ENCODE results near the gene ARID1B.
"Not testable (repeated sequence)": the region's sequence is repeated elsewhere in the genome, so short reads cannot be mapped to it uniquely, and the experiment has no call there.

ARID1B gene

DNA sequence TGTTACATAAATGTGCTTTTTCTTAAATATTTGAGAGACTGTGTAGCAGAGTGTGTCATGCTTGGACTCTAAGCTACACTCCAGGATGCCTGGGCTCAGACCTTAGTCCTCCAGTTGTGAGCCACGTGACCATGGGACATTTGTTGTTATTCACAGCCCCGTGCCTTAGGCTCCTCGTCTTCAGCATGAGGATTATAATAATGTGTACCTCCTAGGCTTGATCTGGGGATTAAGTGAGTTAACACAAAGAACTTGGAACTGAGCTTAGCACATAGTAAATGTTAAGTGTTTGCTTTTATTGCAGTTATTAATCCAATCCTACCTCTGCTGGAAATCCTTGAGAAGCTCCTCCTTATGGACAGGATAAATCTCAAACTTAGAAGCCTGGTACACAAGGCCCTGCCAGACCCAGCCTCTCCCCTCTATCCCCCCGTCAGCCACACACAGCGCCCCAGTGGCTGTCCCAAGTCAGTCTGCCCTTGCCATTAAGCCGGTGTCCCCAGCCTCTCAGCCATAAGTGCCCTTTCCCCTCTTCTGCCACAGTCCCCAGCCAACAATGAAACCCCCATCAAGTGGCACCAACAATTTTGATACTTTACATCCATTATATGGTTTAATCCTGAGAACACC is 368.6 kb downstream of the ARID1B start:
- no peak for DNase-seq

DNA sequence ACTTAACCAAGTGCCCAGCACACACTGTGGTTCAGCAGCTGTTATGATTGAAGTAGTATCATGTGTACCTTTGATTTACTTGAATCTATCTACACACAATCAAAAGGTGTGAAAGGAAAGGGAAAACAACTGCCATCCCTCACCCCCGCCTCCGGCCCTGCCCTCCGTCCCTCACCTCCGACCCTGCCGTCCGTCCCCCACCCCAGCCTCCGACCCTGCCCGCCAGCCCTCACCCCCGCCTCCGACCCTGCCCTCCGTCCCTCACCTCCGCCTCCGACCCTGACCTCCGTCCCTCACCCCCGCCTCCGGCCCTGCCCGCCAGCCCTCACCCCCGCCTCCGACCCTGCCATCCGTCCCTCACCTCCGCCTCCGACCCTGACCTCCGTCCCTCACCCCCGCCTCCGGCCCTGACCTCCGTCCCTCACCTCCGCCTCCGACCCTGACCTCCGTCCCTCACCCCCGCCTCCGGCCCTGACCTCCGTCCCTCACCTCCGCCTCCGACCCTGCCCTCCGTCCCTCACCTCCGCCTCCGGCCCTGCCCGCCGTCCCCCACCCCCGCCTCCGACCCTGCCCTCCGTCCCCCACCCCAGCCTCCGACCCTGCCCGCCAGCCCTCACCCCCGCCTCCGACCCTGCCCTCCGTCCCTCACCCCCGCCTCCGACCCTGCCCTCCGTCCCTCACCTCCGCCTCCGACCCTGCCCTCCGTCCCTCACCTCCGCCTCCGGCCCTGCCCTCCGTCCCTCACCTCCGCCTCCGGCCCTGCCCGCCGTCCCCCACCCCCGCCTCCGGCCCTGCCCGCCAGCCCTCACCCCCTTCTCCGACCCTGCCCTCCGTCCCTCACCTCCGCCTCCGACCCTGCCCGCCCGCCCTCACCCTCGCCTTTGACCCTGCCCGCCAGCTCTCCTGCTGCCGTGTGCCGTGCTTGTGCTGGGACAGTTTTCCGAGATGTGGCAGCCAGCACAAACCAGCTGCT is 370.2 kb downstream of the ARID1B start:
- not testable (repeated sequence) for DNase-seq

DNA sequence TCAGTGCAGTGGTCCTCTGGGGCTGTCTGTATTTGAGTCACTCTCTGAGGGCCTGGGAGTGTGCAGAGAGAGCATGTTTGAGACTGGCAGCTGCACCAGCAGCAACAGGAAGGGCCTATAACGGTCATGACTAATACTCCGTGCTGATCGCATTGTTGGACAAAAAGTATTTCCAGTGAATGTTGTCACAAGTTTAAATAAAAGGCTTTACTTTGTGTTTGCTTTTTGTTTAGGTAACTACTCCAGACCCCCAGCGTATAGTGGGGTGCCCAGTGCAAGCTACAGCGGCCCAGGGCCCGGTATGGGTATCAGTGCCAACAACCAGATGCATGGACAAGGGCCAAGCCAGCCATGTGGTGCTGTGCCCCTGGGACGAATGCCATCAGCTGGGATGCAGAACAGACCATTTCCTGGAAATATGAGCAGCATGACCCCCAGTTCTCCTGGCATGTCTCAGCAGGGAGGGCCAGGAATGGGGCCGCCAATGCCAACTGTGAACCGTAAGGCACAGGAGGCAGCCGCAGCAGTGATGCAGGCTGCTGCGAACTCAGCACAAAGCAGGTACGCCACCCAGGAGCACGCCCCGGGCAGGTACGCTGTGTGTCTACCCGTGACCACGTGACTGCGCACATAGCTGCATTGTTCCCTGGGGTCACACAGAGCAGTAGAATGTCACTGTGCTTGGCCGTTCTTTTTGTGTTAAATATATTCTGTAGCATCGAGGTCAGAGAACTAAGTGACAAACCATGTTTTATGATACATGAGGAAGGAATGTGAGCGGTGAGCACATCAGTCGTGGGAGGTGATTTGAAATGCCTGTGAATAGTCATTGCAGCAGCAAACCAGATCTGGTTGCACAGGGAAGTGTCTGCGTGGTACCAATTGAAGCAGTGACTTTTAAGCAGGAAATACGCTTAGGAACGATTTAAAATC is 371.5 kb downstream of the ARID1B start:
- DNase-seq = no peak

DNA sequence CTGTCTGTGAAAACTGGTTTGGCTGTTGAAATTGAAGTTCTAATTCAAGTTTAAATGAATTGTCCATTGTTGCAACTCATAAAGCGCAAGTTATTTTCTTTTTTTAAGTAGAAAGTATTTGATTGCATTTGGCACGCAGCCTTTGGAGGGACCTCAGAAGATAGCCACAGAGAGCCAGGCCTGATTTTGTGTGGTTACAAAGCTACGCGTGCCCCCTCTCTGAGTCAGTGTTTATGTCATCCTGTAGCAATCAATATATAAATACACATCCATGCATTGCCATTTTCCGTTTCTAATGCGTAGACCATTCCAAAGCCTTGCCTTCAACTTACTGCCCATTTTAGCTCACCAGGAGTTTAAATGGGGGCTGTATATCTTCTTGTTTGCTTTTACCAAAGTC is 372.9 kb downstream of the ARID1B start:
- no peak for DNase-seq

DNA sequence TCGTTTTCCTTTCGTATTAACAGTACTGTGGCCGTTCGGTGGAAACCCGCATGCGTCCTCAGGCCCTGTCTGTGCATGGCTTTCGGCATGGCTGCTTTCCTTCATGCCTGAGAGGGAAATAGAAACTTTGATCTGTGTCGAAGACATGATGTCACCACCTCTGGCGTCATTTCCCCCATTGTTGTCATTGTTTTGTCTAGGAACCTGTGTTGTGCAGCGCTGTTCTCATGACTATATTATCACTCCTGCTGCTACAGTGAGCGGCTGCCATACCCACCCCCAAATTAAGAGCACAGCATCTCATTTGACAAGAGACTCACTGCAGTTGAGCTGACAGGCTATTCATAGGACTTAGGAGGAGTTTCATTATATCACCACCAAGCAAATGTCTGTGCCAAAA is 373.9 kb downstream of the ARID1B start:
- no peak for DNase-seq

DNA sequence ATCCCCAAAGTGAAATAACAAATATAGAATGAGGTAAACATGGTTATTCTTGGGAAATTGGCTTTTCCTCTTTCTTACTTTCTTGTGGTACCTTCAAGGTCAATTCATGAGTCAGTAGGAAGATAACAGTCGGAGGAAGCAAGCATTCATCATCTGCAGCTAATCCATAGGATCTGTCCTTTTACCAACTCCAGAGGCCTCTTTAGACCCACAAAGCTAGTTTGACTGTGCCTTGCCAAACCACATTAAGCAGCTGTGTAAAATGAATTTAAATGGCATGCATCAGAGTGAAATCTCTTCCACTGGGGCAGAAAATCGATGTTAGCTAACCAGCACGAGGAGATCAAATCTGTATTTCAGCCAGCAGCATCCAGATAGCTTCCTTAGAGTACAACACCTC is 374.8 kb downstream of the ARID1B start:
- no peak for DNase-seq

DNA sequence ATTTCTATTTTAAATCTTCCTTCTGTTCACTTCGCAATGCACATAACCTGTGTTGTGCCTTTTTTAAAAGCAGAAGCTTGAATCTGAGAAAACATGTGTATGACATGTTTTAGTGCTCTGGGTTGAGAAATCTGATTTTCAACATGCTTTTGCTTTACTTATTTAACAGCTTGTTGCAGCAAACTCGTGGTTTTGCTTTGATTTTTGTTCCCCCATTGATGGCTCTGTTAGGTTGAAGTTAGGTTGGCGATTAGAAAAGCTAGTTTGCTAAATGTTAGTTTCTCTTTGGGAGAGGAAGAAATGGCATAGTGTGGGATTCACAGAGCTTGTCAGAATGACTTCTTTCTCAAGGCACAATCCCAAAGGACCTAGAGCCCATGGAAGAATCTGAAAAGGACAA is 375.4 kb downstream of the ARID1B start:
- no peak for DNase-seq

DNA sequence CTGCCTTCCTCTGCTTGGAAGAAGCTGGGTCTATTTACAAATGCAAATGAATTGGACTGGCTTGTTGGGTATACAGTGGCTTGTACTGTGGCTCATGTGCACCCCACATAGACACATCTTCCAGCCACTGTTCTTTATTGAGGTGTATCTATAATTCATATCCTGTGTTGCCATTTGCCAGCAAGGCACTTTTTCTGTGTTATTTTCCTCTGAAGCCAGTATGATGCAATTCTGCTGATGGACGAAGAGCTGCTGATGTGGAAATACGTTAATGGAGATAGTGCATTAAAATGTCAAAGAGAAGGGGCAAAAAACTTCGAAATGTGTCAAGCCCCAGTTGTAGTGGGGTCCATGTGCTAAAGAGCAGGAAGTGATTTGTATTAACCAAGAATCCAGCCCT is 378.6 kb downstream of the ARID1B start:
- no peak for DNase-seq

DNA sequence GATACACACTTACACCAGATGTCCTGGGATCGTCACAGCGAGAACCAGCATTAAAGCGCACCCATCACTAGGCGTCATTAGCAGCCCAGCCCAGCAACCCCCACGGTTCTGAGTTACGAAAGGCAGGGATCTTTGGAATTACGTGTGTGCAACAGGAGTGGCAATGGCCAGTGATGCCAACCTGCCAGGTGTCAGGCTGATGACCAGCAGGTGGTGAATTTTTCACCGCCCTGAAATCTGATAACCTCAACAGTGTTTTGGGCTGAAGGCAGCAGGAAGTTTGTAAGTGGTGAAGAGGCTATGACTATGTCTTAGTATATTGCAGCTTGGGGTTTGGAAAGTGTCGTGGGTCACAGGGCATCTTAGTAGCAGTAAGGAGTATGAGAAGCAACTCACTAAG is 380.1 kb downstream of the ARID1B start:
- DNase-seq = no peak

DNA sequence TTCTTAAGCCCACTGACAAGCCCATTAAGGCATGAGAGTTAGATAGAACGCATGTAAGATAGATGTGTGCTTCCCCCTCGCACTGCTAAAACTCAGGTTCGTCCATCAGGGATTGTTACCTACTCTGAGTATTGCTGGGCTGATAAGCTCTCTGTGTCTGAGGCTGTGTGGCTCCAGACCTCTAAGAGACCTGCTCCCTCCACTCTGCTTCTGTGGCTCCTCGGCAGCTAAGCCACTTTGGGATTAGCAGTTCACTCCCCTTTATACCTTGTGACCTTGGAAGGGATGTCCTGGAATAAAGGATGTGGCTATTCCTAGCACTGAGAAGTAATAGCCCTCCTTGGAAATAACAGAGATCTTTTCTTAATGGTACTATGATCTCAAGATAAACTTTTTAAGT is 381.3 kb downstream of the ARID1B start:
- DNase-seq = no peak

DNA sequence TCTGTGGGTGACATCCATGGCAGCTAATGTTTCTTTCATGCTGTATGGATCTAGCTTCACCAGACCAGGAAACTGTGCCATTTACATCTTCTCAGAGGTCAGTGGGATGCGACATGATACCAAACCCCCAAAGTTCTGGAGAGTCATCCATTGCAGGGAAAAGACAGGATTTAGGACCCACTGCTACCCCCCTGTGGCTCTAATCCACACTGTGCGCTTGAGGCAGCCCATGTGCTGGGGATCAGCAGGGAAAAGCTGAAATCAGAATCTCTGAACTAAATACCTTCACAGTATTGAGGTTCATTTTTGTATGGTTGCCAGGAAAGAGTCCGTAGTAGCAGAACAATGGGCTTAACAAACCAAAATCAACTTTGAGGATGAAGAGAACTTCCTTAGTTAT is 381.7 kb downstream of the ARID1B start:
- no peak for DNase-seq

DNA sequence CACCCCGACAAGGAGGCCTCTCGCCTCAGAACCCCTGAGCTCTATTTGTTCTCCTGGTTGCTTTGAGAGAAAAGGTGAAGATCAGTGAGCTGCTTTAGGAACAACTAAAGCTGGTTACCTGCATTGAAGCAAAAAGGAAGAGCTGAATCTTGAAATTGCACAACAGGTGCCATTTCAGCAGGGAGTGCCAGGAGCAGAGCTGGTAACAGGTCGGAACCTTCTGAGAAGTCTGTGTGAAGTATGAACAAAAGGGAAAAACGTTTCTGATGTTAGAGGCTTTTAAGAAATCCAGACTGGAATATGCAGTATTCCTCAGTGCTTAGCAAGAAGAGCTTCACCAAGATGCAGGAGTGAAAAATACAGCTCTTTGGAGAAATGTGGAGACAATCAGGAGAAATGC is 382.2 kb downstream of the ARID1B start:
- DNase-seq = no peak

DNA sequence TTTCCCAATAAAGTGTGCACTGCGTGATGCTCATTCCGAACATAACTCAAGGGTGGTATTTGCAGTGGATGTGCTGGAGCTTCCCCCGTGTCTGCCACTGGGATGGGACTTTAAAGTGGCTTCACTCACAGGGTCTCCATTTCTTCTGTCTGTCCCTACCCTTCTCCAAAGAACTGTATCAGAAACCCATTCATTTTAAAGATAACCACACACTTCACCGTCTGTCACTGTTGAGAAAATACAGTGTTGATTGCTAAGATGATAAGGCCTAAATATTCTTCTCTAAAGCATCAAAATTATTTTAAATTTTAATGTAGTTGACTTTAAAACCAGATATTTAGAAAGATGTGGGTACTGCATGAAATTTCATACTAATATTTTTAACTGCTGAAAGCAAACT is 384.7 kb downstream of the ARID1B start:
- no peak for DNase-seq

DNA sequence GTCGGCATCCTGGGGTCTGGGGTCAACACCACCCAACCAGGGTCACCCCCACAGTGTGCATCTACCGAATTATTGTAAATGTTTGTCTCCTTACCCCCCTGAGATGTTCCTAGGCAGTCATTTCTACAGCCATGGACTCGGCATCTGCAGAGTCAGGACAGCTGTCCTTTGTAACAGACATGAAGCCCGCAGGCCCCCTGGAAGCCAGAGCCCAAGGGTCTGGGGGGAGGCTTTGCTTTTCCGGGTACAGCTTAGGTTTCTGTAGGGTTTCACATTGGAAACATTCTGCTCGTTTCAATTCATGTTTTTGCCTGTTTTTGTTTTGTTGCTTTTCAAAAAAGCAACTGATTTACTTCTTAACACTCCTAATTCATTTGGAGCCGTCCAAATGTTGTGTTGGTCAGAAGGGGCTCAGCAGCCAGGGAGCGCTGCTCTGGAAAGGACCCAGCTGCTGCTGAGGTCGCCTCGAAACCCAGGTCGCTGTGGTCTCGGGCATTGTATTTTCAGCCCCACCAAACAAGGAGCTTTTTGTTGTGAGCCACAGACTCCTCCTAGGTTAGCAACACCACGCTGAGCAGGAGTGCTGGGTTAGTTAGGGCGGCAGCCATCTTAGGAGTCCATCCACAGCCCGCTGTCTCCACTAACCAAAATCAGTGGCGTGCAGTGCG is 385.7 kb downstream of the ARID1B start:
- no peak for DNase-seq

DNA sequence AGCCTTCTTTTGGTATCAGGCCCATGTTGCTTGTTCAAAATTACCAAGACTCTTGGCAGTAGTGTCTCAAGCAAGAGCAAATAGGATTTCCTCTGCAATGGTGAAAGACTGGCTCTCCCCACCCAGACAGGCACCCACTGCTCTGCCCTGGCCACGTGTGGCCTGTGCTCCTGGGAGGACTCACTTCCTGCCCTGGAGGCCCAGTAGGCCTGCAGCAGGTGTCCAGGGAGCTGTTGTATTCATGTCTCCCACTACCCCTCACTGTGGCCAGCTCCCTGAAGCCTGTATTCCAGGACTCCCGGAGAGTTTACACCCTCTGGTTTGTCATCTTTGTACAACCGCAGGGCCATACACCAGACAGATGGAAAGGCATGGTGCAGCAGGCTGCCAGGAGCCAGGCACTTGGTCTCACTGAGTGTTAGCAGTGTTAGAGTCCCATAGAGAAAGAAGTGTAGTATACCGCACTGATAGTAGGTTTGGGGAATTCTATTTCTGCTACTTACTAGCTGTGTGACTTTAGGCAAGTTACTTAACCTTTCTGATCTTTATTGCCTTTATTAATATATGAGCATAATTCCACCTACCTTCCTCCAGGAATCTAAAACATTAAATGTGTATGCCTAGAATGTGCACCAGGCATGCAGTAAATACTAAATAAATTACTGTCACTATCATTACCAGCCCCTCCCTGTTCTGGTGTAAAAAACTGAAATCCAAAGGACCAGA is 386.4 kb downstream of the ARID1B start:
- no peak for DNase-seq

DNA sequence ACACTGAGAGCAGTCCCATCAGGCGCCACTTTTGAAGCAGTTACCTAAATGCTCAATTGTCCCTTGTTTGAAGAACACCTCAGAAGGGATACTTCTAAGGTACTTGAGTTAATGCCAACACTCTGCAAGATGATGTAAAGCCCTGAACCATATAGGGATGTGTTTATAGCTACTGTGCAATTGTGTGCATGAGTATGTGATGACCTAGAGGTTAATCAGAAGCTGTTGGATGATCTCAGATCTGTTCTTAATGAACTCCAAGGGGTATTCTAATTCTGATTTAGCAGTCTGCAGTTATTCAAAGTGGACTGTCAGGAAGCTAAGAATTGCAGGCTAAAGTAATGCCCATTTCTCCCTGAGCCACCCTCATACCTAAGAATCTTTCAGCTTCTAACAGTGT is 387.8 kb downstream of the ARID1B start:
- no peak for DNase-seq

DNA sequence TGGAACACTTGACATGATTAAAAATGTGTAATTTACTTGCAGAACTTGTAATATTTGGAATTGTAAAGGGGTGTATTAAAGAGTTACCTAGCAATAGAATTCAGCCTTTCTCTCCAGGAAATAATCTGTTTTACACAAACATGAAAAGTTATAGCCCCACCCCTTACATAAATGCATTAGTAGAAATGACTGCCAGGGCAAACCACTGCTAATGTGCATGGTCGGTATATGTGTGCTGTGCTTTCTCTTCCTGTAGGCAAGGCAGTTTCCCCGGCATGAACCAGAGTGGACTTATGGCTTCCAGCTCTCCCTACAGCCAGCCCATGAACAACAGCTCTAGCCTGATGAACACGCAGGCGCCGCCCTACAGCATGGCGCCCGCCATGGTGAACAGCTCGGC is 389.6 kb downstream of the ARID1B start:
- no peak for DNase-seq

DNA sequence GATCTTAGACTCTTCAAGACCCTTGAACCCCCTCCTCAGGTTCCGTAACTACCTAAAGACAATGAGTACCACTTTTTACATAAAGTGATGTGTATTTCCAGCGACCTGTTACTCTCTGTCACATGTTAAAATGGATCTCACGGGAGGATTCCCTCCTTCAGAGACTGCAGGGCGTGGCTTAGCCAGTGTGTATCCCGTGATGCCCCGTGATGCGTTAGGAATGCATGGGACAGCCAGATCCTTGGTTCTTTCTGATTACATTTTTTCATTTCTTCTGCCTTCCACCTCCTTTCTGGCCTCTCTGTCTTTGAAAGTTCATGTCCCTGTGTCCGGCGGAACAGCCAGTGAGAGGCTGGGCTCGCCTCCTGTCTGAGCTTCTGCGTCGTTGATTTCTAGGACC is 390.7 kb downstream of the ARID1B start:
- DNase-seq = no peak

DNA sequence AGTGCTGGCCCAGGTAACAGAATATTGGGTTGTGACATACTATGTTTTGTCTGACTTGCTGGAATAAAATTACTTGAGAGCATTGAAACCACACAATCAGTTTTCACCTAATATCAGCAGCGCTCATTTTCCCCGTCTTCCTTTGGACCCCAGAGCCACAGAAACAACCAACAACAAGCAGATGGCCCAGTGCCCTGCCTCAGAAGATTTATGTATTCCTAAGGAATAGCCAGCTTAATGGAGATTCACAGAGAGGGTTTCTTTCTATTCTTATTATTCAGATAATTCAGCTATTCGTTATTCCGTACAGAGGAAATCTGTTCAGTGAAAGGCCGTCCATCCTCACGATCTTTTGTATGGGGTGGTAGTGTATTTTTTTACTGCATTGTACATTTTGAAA is 391.3 kb downstream of the ARID1B start:
- DNase-seq = no peak

DNA sequence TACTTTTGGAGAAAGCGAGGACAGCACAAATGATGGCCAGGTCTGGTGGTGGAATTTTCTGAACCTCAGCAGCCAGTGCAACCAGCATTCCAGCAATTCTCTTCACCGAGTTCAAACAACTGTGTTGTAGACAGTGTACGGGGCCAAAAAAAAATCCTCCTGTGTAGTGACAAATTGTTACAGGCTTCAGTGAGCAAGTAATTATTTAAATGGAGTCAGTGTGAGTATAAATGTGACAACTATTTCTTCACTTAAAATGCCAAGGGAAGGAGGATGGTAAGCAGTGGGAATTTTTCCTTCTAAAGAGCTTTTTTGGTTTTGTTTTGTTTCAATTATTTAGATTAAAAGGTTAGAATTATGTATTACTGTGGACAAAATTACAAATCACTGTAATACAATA is 392.0 kb downstream of the ARID1B start:
- no peak for DNase-seq

DNA sequence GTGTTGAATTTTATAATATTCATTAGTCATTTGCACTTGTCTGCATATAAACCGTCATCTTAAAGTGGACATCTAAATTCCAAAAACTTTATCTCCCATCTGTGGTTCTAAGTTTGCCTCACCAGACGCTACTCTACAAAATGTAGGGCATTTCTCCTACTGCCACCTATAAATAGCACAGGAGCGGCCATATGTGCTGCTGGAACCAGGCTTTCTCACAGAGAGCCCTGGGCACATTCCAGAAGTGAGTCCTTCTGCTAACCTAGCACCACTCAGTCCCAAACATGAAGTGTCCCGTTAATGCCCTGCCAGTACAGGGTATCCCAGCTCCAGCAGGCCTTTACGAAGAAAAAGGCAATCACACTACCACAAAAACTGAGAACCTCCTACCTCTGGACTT is 392.5 kb downstream of the ARID1B start:
- DNase-seq = no peak

DNA sequence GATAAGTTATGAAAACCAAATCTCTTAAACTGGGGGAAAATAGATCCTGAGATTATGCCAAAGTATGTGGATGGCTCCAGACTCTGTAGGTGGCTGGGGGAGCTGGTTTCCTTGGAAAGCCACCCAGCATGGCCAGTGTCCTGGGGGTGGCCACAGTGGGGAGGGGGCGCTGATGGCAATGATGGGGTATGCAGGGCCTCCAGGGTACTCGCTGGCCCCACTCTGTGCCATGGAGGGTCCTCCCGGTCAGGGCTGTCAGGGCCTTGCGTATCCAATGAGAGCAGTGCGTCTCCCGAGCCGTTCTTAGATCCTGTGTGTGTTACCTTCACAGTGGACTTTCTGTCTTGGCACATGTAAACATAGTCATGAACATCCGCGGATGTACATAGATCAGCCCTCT is 393.4 kb downstream of the ARID1B start:
- no peak for DNase-seq

Data from NCI-H1048 (cell line).